ENCODE results near the gene TMPRSS9.

Gene TMPRSS9

DNA sequence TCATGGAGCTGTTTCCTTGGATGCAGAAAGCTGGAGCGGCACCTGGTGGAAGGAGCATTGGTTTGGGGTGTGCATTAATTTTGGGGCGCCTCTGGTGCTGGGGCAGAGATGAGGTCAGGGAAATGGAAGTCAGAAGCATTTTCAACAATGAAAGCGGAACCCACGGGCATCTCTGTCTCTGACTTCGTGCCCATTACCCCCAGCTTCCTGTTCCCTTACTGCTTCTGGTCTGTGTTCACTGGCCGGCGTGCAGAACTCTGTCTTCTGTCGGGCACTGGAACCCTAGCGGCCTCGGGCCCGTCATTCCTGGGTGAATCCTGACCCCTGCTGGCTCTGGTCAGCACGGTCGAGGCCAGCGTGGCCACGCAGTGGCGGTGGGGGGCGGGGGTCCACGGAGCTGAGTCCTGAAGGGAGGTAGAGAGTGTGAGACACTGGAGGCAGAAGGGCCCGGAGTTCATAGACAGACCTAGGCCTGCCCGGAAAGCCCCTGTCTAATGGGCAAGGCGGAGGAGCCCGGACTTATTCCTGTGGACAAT, 44.2 kb upstream of the TMPRSS9 start:
- H2AFZ ChIP-seq (ENCODE audit: insufficient read depth, low read length, poor library complexity), result no peak overlapping the region
- no peak overlapping the region for H2AK5ac ChIP-seq (ENCODE audit: low read length)
- no peak overlapping the region for H3K27ac ChIP-seq (ENCODE audit: low read depth, low read length)
- no peak overlapping the region for H3K23ac ChIP-seq (ENCODE audit: low read length)
- H3K4ac ChIP-seq (ENCODE audit: low read depth, low read length), result no peak overlapping the region
- no peak overlapping the region for H4K91ac ChIP-seq (ENCODE audit: low read depth, low read length)
- H3K9me3 ChIP-seq (ENCODE audit: insufficient read depth, low read depth, low read length), result peaks cover 8% of the 10 kb centered on the region
- H4K12ac ChIP-seq (ENCODE audit: low read depth, low read length), result no peak overlapping the region
- H3K36me3 ChIP-seq (ENCODE audit: control insufficient read depth in 1 of 2, insufficient read depth in 2 of 2, low read length in 2 of 2), result peaks cover 2% of the 10 kb centered on the region in 2 experiments
- no peak overlapping the region for H3K4me3 ChIP-seq (ENCODE audit: low read depth, low read length)
- no peak overlapping the region for H3K14ac ChIP-seq (ENCODE audit: low read length)
- whole genome bisulfite sequencing (ENCODE audit: extremely low coverage, insufficient coverage, insufficient read length), result no CpG with 5 or more reads among the region's 22 CpGs
- no peaks in the 10 kb centered on the region for H3K79me1 ChIP-seq (ENCODE audit: low read length)
- no peaks in the 10 kb centered on the region for H3K4me1 ChIP-seq (ENCODE audit: control insufficient read depth in 1 of 2, insufficient read depth in 2 of 2, low read length in 2 of 2)
- DNase-seq, result peak; percentile 28 to 72
- H3K27me3 ChIP-seq (ENCODE audit: insufficient read depth, low read length), result no peaks in the 10 kb centered on the region
- H3K18ac ChIP-seq (ENCODE audit: low read length), result no peak overlapping the region
- H2BK12ac ChIP-seq (ENCODE audit: low read length), result no peak overlapping the region
- H2BK120ac ChIP-seq (ENCODE audit: insufficient read depth, low read length, poor library complexity), result no peak overlapping the region
- no peak overlapping the region for H3K4me2 ChIP-seq (ENCODE audit: low read length)
- no peak overlapping the region for H3K9ac ChIP-seq (ENCODE audit: low read length)
- H4K8ac ChIP-seq (ENCODE audit: low read depth, low read length), result no peak overlapping the region
- H2BK5ac ChIP-seq (ENCODE audit: low read depth, low read length, poor library complexity), result no peak overlapping the region
- H3K79me2 ChIP-seq (ENCODE audit: control insufficient read depth, insufficient read depth, low read length, poor library complexity), result no peaks in the 10 kb centered on the region

DNA sequence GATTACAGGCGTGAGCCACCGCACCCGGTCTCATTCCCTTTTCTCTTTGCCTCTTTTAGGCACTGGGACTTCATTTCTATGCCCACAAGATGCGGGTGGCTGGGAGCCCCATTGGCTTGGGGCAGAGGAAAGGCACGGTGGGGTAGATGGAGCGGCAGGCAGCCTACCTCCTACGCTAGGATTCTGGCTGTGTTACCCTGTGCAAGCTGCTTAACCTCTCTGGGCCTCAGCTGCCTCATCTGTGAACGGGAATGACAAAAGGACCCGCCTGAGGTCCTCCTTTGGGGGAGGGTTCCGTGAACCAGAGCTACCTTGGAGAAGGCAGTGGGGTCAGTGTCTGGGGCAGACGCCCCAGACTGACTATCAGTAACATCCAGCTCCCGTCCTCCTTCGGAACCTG, 42.8 kb upstream of the TMPRSS9 start:
- Histone ChIP-seq H2BK5ac (ENCODE audit: low read depth, low read length, poor library complexity) (no peak overlapping the region), H4K8ac (ENCODE audit: low read depth, low read length) (no peak overlapping the region), H4K91ac (ENCODE audit: low read depth, low read length) (no peak overlapping the region), H4K12ac (ENCODE audit: low read depth, low read length) (no peak overlapping the region), H3K4me1 (ENCODE audit: control insufficient read depth in 1 of 2, insufficient read depth in 2 of 2, low read length in 2 of 2) (no peaks in the 10 kb centered on the region), H3K4me3 (ENCODE audit: low read depth, low read length) (no peak overlapping the region), H2BK120ac (ENCODE audit: insufficient read depth, low read length, poor library complexity) (no peak overlapping the region), H3K9ac (ENCODE audit: low read length) (no peak overlapping the region), H3K23ac (ENCODE audit: low read length) (no peak overlapping the region), H3K79me1 (ENCODE audit: low read length) (no peaks in the 10 kb centered on the region), H3K79me2 (ENCODE audit: control insufficient read depth, insufficient read depth, low read length, poor library complexity) (no peaks in the 10 kb centered on the region), H3K9me3 (ENCODE audit: insufficient read depth, low read depth, low read length) (peaks cover 9% of the 10 kb centered on the region), H3K36me3 (ENCODE audit: control insufficient read depth in 1 of 2, insufficient read depth in 2 of 2, low read length in 2 of 2) (peaks cover 11 to 14% of the 10 kb centered on the region in 2 experiments), H3K27ac (ENCODE audit: low read depth, low read length) (no peak overlapping the region), H3K4ac (ENCODE audit: low read depth, low read length) (no peak overlapping the region), H2AFZ (ENCODE audit: insufficient read depth, low read length, poor library complexity) (no peak overlapping the region), H2AK5ac (ENCODE audit: low read length) (no peak overlapping the region), H3K27me3 (ENCODE audit: insufficient read depth, low read length) (no peaks in the 10 kb centered on the region), H3K18ac (ENCODE audit: low read length) (no peak overlapping the region), H3K14ac (ENCODE audit: low read length) (no peak overlapping the region), H3K4me2 (ENCODE audit: low read length) (no peak overlapping the region), H2BK12ac (ENCODE audit: low read length) (no peak overlapping the region)
- no CpG with 5 or more reads among the region's 13 CpGs for WGBS (ENCODE audit: extremely low coverage, insufficient coverage, insufficient read length)
- DNase-seq, result no peak

DNA sequence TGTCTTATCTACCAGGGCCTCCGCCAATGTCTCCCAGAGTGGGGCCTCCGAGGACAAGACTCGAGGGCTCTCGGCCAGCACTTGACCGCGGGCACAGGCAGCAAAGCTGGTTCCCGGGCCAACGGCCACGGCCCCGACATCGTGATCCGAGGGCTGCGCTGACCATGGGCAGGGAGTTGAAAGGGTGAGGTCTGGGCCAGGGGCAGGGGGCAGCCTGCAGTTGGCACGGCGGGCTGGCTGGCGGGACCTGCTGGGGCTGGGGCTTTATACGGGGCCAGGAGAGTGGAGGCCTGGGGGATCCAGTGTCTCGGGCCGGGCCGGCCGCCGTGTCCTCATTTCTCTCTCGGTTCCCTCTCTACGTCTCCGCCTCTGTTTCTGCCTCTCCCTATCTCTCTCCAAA, 42.3 kb upstream of the TMPRSS9 start:
- no peak overlapping the region for H3K14ac ChIP-seq (ENCODE audit: low read length)
- H2BK5ac ChIP-seq (ENCODE audit: low read depth, low read length, poor library complexity), result no peak overlapping the region
- no peak overlapping the region for H3K27ac ChIP-seq (ENCODE audit: low read depth, low read length)
- H3K27me3 ChIP-seq (ENCODE audit: insufficient read depth, low read length), result no peaks in the 10 kb centered on the region
- H3K4me3 ChIP-seq (ENCODE audit: low read depth, low read length), result no peak overlapping the region
- DNase-seq, result no peak
- no peak overlapping the region for H3K18ac ChIP-seq (ENCODE audit: low read length)
- no peak overlapping the region for H4K8ac ChIP-seq (ENCODE audit: low read depth, low read length)
- H3K36me3 ChIP-seq (ENCODE audit: control insufficient read depth in 1 of 2, insufficient read depth in 2 of 2, low read length in 2 of 2), result peaks cover 15 to 18% of the 10 kb centered on the region in 2 experiments
- H2BK12ac ChIP-seq (ENCODE audit: low read length), result no peak overlapping the region
- no peak overlapping the region for H4K12ac ChIP-seq (ENCODE audit: low read depth, low read length)
- H2AFZ ChIP-seq (ENCODE audit: insufficient read depth, low read length, poor library complexity), result no peak overlapping the region
- H3K9ac ChIP-seq (ENCODE audit: low read length), result no peak overlapping the region
- no peaks in the 10 kb centered on the region for H3K79me2 ChIP-seq (ENCODE audit: control insufficient read depth, insufficient read depth, low read length, poor library complexity)
- no peak overlapping the region for H3K4me2 ChIP-seq (ENCODE audit: low read length)
- H3K79me1 ChIP-seq (ENCODE audit: low read length), result no peaks in the 10 kb centered on the region
- H3K4ac ChIP-seq (ENCODE audit: low read depth, low read length), result no peak overlapping the region
- no peak overlapping the region for H3K23ac ChIP-seq (ENCODE audit: low read length)
- no peak overlapping the region for H2BK120ac ChIP-seq (ENCODE audit: insufficient read depth, low read length, poor library complexity)
- no CpG with 5 or more reads among the region's 25 CpGs for WGBS (ENCODE audit: extremely low coverage, insufficient coverage, insufficient read length)
- no peaks in the 10 kb centered on the region for H3K4me1 ChIP-seq (ENCODE audit: control insufficient read depth in 1 of 2, insufficient read depth in 2 of 2, low read length in 2 of 2)
- H4K91ac ChIP-seq (ENCODE audit: low read depth, low read length), result no peak overlapping the region
- H3K9me3 ChIP-seq (ENCODE audit: insufficient read depth, low read depth, low read length), result peaks cover 9% of the 10 kb centered on the region
- no peak overlapping the region for H2AK5ac ChIP-seq (ENCODE audit: low read length)

DNA sequence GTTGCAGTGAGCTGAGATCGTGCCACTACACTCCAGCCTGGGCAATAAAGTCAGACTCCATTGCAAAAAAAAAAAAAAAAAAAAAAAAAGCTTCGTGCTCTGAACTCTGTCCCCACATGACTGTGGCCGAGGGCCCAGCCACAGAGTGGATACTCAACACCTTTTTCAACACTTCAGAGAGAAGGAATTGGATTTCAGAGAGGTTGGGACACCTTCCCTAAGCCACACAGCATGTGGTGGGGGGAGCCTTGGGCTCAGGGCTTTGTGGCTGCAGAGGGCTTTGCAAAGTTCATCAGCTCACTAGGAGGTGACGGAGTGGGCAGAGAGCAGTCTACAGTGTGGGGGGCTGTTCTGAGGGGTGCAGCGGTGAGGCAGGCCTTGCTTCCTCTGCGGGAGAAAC, 41.1 kb upstream of the TMPRSS9 start:
- no peak overlapping the region for H2BK120ac ChIP-seq (ENCODE audit: insufficient read depth, low read length, poor library complexity)
- no peak overlapping the region for H3K4me3 ChIP-seq (ENCODE audit: low read depth, low read length)
- no peak overlapping the region for H2AFZ ChIP-seq (ENCODE audit: insufficient read depth, low read length, poor library complexity)
- H4K8ac ChIP-seq (ENCODE audit: low read depth, low read length), result no peak overlapping the region
- H3K79me1 ChIP-seq (ENCODE audit: low read length), result no peaks in the 10 kb centered on the region
- H3K79me2 ChIP-seq (ENCODE audit: control insufficient read depth, insufficient read depth, low read length, poor library complexity), result no peaks in the 10 kb centered on the region
- H3K14ac ChIP-seq (ENCODE audit: low read length), result no peak overlapping the region
- no peak overlapping the region for H3K4me2 ChIP-seq (ENCODE audit: low read length)
- H3K23ac ChIP-seq (ENCODE audit: low read length), result no peak overlapping the region
- H3K4ac ChIP-seq (ENCODE audit: low read depth, low read length), result no peak overlapping the region
- WGBS (ENCODE audit: extremely low coverage, insufficient coverage, insufficient read length), result no CpG with 5 or more reads among the region's 6 CpGs
- DNase-seq, result no peak
- no peak overlapping the region for H3K27ac ChIP-seq (ENCODE audit: low read depth, low read length)
- no peak overlapping the region for H2BK12ac ChIP-seq (ENCODE audit: low read length)
- H3K9me3 ChIP-seq (ENCODE audit: insufficient read depth, low read depth, low read length), result peaks cover 7% of the 10 kb centered on the region
- H3K36me3 ChIP-seq (ENCODE audit: control insufficient read depth in 1 of 2, insufficient read depth in 2 of 2, low read length in 2 of 2), result peaks cover 24 to 29% of the 10 kb centered on the region in 2 experiments
- H2AK5ac ChIP-seq (ENCODE audit: low read length), result no peak overlapping the region
- no peaks in the 10 kb centered on the region for H3K4me1 ChIP-seq (ENCODE audit: control insufficient read depth in 1 of 2, insufficient read depth in 2 of 2, low read length in 2 of 2)
- H4K91ac ChIP-seq (ENCODE audit: low read depth, low read length), result no peak overlapping the region
- no peak overlapping the region for H2BK5ac ChIP-seq (ENCODE audit: low read depth, low read length, poor library complexity)
- no peak overlapping the region for H4K12ac ChIP-seq (ENCODE audit: low read depth, low read length)
- H3K18ac ChIP-seq (ENCODE audit: low read length), result no peak overlapping the region
- H3K27me3 ChIP-seq (ENCODE audit: insufficient read depth, low read length), result no peaks in the 10 kb centered on the region
- H3K9ac ChIP-seq (ENCODE audit: low read length), result no peak overlapping the region
